Fibroblast of skin of scalp (primary cell): ENCODE results near the gene SRP14. TPM values are rescaled to one million over a fixed set of nuclear protein-coding genes. Genes with fewer than 3 reads are reported as not detected.
A peak's percentile ranks its signal among the peaks of the same experiment; 100 is the strongest.
"Not testable (repeated sequence)": the region's sequence is repeated elsewhere in the genome, so short reads cannot be mapped to it uniquely, and the experiment has no call there.

Experiments used
- DNase-seq: peaks from one replicate; pipeline ENCODE4 v3.0.0-alpha.2; 2013
- polyA plus RNA-seq, 2 experiments: library from polyadenylated mRNA; unstranded; fragments of 120-200 nt; gene quantifications; one replicate each; pipeline ENCODE4 v1.2.1, GENCODE V29; 2013; ENCODE audit not compliant: insufficient read length in 2 of 2

Gene SRP14, protein sequence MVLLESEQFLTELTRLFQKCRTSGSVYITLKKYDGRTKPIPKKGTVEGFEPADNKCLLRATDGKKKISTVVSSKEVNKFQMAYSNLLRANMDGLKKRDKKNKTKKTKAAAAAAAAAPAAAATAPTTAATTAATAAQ
- polyA plus RNA-seq (2013, experiment 1 of 2; ENCODE audit: insufficient read length): 398 TPM
- 392 TPM for polyA plus RNA-seq (2013, experiment 2 of 2; ENCODE audit: insufficient read length)

DNA sequence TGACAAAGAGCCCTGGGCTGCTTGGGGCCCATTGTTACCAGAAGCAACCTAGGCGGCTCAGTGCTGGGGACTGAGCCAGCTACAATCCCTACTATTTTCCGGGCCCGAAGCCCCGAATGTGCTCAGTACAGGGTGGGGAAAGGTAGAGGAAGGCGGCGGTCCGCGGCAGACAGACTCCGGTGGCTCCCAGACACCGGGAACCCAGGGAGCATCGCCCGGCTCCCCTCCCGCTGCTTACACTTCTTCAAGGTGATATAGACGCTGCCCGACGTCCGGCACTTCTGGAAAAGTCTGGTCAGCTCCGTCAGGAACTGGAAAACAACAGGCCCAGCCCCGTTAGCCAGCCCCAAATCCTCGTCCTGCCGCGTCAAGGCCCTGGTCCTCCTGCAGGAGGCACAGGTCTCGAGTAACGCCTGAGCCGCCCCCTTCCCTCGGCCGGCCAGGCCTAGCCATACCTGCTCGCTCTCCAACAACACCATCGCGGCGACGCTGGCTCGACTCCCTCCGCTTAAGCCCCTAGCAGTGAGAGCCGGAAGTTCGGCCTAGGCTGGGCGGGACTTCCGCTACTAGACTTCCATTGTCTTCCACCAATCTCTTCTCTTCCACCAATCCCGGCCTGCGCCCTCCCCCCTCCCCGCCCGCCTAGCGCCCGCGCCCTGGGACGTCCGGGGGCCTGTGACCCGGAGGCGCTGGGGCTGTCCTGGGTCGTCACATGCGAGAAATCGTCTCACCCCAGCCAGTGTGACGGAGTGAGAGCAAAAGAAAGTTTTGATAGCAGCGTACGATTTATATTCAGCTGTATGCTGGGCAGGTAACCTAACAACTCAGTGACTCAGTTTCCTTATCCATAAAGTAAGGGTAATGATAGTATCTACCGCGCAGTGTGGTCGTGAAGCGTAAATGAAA is at the start of gene SRP14:
SRP14 (minus strand) TSS at position 544 of the 906 bp plus-strand sequence; CDS start at position 479, 65 bp downstream.
- DNase-seq: peak; percentile 93

DNA sequence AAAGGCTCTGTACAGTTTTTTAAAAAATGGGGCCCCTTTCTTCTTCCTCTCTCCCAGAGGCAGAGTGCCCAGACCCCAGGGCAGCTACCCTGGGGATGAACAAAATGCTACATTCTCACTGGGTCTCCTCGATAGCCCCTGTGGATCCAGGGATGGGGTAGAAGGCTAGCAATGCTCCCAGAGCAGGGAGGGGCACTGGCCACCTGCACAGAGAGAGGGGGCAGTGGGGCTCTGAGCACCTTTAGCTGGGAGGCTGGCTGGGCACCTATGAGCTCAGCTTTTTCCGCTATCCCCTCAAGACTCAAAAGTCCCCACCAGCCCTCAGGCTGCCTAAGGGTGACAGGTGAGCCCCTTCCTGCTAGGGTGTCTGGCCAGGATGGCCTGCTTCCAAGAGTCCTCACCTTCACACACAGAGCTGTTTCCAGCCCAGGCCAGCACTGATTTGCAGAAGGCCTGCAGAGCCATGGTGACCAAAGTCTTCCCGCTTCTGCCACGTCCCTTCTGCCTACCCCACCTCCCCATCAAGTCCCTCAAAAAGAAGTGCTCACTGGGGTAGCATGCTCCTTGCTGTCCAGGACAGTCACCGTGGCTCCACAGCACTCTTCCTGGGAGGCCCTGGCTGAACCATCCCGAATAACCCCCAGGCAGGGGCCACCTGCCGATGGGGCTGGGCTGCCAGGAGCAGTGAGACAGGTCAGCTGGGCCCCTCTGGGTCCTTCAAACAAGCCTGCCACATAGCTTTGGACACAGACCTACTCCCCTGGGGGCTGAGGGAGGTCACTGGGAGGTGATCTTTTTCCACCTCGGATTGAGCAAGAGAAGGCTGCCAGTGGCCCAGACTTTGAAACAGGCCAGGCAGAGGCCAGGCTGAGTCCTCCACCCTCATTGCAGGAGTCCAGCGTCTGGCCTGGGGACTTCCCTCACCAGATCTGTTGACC is 49.3 kb upstream of the SRP14 start:
- no peak for DNase-seq

DNA sequence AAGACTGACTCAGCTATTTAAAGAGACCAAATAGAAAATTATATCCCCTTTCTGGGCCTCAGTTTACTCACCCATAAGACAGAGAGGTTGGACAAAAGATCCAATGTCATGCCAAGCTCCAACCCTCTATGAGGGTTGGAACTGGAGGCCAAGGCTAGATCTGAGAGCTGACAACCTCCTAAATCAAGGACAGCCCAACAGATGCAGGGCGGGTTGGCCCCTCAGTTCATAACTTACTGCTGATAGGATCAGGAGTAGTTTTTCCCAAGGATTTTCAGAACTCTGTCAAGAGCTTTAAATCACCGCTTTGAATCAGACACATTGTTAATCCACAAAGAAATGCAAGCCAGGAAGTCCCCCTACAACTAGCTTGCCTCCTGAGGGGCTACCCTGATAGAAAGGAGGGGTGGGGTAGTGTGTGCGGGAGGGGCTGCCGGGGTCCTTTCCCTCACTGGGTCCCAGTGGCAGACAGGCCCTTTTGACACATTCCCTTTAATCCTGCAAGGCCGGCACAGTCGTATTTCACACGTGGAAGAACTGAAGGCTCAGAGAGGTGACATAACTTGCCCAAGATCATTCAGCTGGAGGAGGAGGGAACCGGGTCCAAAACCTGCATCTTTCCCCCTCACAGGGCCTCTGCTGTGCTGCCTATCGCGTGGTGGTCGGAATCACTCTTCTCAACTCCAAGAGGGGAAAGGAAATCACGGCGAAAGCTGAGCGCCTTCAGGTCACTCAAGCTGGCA is 48.3 kb upstream of the SRP14 start:
- DNase-seq: no peak

DNA sequence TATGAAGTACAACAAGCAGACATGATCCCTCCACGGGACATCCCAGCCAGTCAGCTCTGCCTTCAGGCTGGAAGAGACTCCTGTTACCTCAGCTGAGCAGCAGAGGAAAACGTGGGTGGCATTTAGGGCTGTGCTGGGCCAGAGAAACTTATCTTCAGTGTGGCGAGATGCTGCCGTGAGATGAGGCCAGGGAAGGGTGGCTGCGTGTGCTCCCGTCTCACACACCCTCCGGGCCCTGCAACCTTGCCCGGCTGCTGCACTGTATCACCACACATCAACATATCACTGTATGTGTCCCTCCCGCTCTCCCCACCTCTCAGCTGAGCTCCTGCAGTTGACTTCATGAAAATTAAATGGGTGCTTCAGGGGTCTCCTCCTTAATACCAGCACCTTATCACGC is 46.3 kb upstream of the SRP14 start:
- DNase-seq: no peak

DNA sequence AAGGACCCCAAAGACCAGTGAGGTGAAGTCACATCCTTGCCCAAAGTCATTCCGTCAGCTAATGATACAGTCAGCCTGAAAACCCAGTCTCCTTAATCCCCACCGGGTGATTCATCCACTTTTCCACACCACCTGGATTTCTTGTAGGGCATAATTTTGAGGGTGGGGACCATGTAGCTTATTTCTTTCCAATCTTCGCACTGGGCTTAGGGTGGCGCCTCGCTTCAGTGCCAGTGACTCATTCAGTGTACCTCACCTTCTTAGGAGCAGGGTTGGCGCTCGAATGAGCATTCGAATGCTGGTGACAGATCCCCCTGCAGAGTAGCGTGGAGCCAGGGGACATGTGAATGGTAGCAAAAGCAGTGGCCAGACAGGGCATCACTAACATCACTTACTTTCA is 45.7 kb upstream of the SRP14 start:
- no peak for DNase-seq

DNA sequence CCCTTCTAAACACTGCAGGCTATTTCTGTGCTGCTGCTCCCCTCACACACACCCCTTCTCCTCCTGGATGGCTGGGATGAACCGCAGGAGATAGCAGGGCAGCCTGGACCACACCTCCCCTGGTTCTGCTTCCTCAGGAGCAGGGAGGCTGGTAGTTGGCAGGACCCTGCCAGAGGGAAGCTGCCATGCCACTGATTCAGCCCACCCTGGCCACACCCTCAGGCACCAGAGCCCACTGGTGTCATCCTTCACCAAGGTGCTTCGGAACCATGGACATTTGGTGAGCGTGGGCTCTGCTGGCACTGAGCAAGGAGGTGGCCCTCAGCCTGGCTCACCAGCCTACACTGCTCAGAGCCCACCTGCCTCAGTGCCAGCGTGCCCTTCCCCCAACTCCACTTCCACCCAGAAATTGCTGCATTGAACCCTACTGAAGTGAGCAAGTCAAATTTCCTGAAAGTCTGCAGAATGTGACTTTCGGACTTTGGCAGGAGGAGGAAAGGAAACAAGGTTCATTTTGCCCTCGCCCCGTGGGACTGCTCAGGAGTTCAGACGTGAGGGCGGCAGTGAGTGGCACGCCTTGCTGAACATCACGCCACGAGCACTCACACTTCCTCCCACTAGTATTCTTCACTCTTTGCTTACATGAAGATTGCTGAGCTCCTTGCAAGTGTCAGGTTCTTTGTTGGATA is 43.4 kb upstream of the SRP14 start:
- DNase-seq: no peak

DNA sequence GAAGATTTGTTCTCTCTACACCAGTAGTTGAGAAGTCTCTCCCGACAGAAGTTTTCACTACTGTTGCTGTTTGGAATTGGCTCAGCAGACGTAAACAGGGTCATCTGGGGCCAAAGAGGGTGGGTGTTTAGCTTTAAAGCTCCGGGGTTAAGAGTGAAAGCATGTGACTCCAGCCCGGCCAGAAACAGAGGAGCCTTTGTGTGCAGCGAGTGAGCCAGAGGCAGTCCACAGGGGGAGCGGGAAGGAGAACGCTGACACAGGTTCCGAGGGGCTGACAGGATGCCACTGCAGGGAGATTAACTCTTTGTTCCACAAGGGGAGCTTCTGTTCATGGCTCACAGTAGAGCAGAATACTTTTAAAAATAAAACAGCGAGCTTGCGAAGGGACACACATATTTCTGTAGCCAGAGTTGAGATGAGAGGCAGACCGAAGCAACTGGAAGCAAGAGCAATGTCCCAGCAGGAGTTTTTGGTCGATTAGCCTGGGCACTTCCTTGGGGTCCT is 42.8 kb upstream of the SRP14 start:
- DNase-seq: peak; percentile 47

DNA sequence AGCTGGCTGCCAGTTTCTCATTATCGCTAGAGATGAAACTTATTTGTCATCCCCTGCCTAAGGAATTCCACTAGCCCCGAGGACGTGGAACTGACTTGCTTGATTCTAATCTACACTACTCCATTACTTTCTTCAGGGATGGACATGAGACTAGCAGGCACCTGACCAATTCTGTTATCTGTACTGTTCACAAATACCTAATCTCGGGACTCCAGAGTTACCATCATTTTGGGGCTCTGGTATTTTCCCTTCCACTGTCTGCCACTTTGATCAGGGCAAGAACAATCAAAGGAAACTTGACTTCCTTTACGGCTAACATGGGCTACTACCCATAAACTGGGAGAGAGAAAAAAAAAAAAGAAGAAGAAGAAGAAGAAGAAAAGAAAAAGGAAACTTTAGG is 41.9 kb upstream of the SRP14 start:
- DNase-seq: no peak

DNA sequence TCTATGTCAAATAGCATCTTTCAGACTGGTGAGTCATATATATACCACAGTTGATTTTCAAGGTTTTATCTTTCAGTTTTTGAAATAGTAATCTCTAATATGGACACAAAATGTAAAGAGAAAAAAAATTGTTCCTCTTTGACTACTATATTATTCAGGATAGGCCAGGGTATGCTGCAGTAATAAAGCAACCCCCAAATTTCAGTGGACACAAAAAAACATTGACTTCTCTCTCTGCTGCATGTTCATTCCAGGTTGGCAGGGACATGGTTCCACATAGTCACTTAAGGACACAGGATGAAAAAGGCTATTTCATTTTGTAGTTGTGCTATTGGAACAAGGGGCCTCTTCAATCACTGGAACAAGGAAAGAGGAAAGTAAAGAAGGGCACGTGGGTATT is 41.1 kb upstream of the SRP14 start:
- no peak for DNase-seq

DNA sequence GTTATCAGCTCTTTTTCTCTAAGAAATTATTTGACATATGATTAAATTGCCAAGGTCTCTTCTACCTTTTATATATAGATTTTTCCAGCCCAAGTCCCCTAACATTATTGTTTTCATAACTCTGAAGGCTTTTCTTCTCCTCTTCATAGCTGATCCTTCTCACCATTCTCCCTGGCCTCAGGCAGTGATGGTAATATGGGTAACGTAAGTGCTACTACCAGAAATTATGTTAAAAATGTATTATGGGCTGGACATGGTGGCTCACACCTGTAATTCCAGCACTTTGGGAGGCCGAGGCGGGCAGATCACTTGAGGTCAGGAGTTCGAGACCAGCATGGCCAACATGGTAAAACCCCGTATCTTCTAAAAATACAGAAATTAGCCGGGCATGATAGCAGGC is 40.5 kb upstream of the SRP14 start:
- no peak for DNase-seq

DNA sequence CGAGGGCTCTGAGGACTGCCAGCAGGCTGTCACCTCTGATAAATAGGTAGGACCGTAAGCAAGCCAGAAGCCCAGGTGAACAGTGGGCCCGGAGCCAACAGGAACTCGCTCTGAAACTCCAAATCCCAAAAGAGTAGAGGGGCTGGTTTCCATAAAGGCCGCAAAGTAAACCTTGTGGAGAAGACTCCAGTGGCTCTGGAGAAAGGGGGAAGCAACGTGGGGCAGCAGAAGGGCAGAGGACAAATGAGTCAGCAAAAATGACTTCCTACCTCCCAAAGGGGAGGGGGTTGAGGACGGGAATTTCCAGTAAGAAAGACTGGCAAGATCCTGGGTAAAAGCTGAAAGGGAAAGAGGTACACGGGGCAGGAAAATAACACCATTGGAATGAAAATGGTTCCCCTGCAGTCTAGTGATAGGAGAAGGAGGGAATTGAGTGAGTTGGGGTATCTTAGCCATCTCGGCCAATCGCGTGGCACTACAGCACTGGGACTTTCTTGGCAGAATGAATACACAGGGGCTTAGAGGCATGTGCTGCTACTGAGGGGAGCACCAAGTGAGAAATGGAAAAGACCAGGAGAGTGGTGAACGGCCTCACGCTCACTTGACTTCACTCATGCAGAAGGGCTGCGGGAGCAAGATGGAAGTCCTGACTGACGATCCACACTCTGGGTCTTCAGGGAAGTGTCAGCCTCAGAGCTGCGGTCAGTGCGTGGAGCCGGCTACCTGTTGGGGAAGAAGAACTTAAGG is 36.5 kb upstream of the SRP14 start:
- DNase-seq: no peak

DNA sequence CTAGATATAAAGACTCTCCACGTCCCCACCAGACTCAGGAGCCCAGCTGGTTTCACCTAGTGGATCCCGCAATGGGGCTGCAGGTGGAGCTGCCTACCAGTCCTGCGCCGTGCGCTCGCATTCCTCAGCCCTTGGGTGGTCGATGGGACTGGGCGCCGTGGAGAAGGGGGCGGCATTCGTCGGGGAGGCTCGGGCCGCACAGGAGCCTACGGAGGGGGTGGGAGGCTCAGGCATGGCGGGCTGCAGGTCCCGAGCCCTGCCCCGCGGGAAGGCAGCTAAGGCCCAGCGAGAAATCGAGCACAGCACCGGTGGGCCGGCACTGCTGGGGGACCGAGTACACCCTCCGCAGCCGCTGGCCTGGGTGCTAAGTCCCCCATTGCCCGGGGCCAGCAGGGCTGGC is 35.7 kb upstream of the SRP14 start:
- DNase-seq: not testable (repeated sequence)

DNA sequence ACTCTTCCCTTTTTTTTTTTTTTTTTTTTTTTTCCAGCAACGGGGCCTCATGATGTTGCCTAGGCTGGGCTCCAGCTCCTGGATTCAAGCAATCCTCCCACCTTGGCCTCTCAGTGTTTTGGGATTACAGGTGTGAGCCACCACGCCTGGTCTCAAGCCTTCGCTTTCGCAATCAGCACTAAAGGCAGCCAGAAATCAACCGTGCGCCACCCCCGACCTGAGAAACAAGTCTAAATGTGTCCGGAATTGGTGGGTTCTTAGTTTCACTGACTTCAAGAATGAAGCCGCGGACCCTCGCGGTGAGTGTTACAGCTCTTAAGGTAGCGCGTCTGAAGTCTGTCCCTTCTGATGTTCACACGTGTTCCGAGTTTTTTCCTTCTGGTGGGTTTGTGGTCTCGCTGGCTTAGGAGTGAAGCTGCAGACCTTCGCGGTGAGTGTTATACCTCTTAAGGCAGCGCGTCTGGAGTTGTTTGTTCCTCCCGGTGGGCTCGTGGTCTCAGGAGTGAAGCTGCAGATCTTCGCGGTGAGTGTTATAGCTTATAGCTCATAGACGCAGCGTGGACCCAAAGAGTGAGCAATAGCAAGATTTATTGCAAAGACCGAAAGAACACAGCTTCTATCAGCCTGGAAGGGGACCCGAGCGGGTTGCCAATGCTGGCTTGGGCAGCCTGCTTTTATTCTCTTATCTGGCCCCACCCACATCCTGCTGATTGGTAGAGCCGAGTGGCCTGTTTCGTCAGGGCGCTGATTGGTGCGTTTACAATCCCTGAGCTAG is 34.9 kb upstream of the SRP14 start:
- not testable (repeated sequence) for DNase-seq

DNA sequence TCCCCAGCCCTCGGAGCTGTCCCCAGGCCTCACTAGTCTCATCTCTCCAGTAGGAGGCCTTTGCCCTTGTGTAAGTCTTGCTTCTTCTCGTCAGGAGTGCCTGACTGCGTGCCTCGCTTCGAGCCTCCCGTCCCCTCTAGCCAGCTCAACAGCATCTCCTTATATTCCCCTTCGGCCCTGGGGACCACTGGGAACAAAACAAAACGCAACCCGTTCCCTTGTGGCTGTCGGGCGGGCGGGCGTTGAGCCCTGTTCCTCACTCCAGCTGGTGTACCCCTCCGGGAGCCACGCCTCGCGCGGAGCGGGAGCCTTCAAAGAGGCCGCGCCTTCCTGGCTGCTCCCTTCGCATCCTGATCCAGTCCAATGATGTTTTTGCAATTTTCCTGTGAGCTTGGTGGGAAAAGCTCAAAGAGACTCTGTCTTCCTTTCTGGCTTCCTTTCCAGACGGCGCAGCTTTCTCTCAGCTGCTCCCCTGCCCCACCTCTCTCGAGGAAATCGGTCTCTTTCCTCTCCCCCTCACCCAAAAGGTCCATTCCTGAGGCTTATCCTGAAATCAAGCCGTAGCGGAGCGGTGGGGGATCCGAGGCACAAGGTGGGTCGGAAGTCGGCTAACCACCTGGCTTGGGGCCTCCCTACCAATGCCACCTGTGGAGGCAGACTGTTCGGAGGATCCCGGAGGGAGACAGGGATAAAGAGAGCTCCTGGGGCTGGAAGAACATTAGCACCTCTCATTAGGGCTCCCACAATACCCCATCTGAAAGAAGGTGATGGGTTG is 33.4 kb upstream of the SRP14 start:
- no peak for DNase-seq

DNA sequence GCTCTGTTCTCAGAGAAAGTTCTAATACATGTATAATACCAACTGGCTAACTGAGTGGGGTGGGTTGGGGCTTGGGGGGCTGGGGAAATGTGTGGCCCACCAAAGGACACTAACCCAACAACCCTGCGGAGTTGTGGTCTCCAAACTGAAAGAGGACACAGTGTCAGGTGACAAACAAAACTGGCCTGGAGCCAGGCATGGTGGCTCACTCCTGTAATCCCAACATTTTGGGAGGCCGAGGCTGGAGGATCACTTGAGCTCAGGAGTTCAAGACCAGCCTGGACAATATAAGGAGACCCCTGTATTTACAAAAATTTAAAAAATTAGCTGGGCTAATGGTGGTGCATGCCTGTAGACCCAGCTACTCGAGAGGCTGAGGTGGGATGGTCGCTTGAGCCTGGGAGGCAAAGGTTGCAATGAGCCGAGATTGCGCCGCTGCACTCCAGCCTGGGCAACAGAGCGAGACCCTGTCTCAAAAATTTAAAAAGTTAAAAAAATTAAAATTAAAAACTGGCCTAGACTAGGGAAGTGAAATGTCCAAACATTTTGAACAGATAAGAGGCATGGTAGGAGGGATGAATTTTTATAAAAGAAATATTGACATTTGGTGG is 31.7 kb upstream of the SRP14 start:
- no peak for DNase-seq

DNA sequence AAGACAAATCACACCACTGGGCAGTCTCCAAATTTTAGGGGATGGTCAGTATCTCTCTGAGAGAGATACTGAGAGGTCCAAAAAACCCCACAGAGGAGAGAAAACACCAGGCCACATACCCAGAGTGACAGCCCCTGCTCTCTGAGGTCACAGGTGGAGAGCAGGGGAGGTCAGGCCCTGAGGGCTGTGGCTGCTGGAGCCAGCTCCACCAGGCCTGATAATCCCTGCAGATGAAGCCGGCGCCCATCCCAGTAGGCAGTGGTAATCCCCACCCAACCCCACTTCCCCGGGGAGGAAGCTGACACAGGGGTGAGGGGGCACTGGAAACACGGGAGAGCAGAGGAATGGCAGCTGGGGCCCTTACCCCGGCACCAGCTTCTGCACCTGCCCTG is 31.2 kb upstream of the SRP14 start:
- no peak for DNase-seq

DNA sequence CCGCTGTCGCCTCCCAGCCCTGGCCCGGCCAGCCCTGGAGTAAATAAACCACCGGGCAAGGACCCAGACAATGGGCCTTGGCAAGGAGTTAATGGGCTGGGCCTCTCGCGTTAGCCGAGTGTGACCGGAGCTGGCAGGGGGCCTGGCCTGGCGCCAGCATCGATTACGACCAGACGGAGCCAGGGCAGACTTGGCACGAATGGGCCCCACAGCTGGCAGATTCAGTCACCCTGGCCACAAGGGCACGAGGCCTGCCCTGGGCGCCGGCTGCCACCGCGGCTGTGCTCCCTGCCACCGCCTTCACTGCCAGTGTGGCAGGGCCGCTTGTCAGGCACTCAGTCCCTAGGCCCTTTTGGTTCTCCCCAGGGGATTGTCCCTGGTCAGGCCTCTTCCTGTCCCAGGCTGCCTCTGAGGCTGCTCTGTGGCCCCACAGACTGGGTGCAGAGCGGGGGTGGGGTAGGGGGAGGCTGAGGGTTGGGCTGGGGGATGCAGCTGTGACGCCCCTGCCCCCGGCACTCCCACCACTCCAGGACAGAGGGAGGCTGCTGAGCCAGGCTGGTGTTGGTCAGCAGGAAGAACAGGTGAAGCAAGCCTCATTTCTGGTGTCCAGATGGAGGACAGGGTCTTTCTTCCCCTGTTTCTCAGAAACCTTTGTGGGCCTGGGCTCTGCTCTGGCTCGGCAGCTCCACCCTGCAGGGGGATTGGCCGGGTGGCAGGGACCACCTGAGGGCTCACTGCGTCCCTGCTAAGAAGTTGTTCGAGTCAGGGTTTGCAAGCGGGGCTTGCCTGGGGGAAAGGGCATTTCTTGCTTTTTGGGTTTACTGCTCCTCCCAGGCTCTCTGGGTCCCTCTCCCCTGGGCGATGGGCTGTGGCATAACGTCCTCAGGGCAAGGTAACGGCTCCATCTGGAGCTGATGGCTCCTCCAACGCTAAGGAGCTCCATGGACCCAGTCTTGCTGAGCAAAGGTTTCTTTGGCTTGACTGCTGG is 30.5 kb upstream of the SRP14 start:
- DNase-seq: peak; percentile 85
